Measurements from ENCODE around the gene PLAA. TPM values are rescaled to one million over a fixed set of nuclear protein-coding genes. Genes with fewer than 3 reads are reported as not detected.

PLAA gene
- total and polyA plus RNA-seq, 7 experiments from 2014 or later, result 17.6 to 33.6 (median 24.3) TPM

DNA sequence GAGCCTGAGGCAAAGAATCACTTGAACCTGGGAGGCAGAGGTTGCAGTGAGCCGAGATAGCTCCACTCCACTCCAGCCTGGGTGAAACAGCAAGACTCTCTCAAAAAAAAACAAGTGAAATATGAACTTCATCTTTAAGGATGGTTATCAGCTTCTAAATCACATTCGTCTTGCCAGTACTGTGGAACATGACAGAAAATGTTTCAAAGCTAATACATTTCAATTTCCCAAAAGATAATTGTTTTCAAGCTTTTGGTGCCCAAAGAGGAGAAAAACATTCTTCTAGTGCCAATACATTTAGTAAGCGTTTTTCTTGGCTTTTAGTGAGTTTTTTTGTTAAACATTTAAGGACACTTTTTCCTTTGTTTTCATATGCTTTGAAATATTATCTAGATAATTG lies 4.8 kb upstream of the PLAA start:
- Histone ChIP-seq H3K4me1 (ENCODE audit: control insufficient read depth in 2 of 2, insufficient read depth in 2 of 2, low read length in 2 of 2) (peaks cover 5 to 6% of the 10 kb centered on the region in 2 donors), H3K36me3 (ENCODE audit: control insufficient read depth in 2 of 3, insufficient read depth in 3 of 3, low read length in 3 of 3) (peaks cover 0 to 6% (median 0%) of the 10 kb centered on the region in 3 experiments)
- no peaks in the 10 kb centered on the region for H3K9me3 Mint-ChIP-seq

DNA sequence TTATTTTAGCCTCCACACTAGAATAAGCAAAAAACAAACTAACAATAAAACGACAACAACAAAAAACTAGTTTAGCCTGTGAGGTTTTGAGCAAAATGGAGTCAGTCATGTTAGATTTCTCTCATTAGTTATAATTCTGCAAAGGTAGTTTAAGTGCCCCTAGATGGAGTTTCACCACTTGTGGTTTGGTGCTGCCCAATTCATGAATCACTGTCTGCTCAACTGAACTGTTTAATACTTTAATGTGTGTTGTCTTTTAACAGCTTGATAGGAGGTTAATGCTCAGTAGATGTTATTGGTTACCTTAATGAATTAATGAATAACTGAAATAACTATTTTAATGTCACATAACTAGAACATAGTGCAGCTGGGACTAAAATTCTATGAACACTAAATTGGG lies 3.5 kb upstream of the PLAA start:
- H3K36me3 Mint-ChIP-seq, result no peaks in the 10 kb centered on the region
- ChIA-PET CTCF (interaction anchor here (0.6 to 0.7 kb wide), 2 partner anchors 10 to 59 kb away, joined by 3 read pairs; no protein-coding TSS in a partner anchor), POLR2A (no interaction called here)
- Histone ChIP-seq H3K36me3 (ENCODE audit: control insufficient read depth in 2 of 3, insufficient read depth in 3 of 3, low read length in 3 of 3) (peaks cover 0 to 8% (median 0%) of the 10 kb centered on the region in 3 experiments), H3K27ac (ENCODE audit: low read depth, low read length) (no peak overlapping the region), H3K4me3 (ENCODE audit: low read length) (no peak overlapping the region), H3K27me3 (ENCODE audit: control insufficient read depth in 2 of 2, insufficient read depth in 2 of 2, low read length in 2 of 2) (no peaks in the 10 kb centered on the region), H3K4me1 (ENCODE audit: control insufficient read depth in 2 of 2, insufficient read depth in 2 of 2, low read length in 2 of 2) (peaks cover 14 to 16% of the 10 kb centered on the region in 2 donors), H3K9me3 (ENCODE audit: control insufficient read depth in 2 of 3, low read length in 3 of 3) (no peaks in the 10 kb centered on the region)
- no peak overlapping the region for H3K4me3 Mint-ChIP-seq
- H3K4me1 Mint-ChIP-seq, result peaks cover 22 to 39% (median 29%) of the 10 kb centered on the region in 7 donors
- peaks cover 0 to 1% (median 0%) of the 10 kb centered on the region in 11 donors for H3K9me3 Mint-ChIP-seq
- H3K27me3 Mint-ChIP-seq, result peaks cover 0 to 11% (median 0%) of the 10 kb centered on the region in 5 donors
- H3K27ac Mint-ChIP-seq, result no peak overlapping the region
- intact Hi-C loops (cut with micrococcal nuclease), result loop anchor here in 1 of 2 donors (5.0 kb wide), 1 partner anchor 327 kb away; no protein-coding TSS in a partner anchor
- no peak for ATAC-seq
- DNase-seq, result no peak

More for the DNA sequence above, 4.8 kb upstream of the PLAA start:
- ATAC-seq (no peak), DNase-seq (no peak)
- ChIA-PET CTCF (no interaction called here), POLR2A (no interaction called here)
- peaks cover 15 to 43% (median 32%) of the 10 kb centered on the region in 7 donors for H3K4me1 Mint-ChIP-seq
- peaks cover 0 to 11% (median 0%) of the 10 kb centered on the region in 5 donors for H3K27me3 Mint-ChIP-seq
- no peak overlapping the region for H3K4me3 Mint-ChIP-seq
- H3K27ac Mint-ChIP-seq, result no peak overlapping the region
- H3K36me3 Mint-ChIP-seq, result no peaks in the 10 kb centered on the region
- H3K27me3 ChIP-seq (ENCODE audit: control insufficient read depth in 2 of 2, insufficient read depth in 2 of 2, low read length in 2 of 2), result no peaks in the 10 kb centered on the region
- H3K4me3 ChIP-seq (ENCODE audit: low read length), result no peak overlapping the region
- H3K9me3 ChIP-seq (ENCODE audit: control insufficient read depth in 2 of 3, low read length in 3 of 3), result no peaks in the 10 kb centered on the region
- no peak overlapping the region for H3K27ac ChIP-seq (ENCODE audit: low read depth, low read length)
- intact Hi-C loops (cut with micrococcal nuclease), result loop anchor here in 1 of 2 donors (5.0 kb wide), 1 partner anchor 326 kb away; no protein-coding TSS in a partner anchor

DNA sequence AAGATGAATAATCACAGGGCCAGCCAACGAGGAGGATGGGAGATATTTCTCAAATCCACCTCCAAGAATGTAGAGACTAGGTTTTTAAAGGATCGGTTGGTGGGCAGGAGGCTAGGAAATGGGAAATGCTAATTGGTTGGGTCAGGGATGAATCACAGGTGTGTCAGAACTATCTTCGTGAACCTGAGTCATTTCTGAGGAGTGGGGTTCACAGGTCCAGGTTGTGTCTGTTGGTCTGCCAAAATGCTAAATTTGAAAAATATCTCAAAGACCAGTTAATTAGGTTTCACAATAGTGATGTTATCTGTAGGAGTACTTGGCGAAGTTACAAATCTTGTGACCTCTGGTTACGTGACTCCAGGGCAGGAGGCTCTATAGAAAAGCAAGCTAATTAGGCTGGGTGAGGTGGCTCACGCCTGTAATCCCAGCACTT lies 2.6 kb upstream of the PLAA start:
- ChIA-PET CTCF (no interaction called here), POLR2A (interaction anchor here (0.7 kb wide), 1 partner anchor 58 kb away, joined by 3 read pairs; no protein-coding TSS in a partner anchor)
- intact Hi-C loops (cut with micrococcal nuclease), result loop anchor here in 1 of 2 donors (5.0 kb wide), 1 partner anchor 328 kb away; no protein-coding TSS in a partner anchor

DNA sequence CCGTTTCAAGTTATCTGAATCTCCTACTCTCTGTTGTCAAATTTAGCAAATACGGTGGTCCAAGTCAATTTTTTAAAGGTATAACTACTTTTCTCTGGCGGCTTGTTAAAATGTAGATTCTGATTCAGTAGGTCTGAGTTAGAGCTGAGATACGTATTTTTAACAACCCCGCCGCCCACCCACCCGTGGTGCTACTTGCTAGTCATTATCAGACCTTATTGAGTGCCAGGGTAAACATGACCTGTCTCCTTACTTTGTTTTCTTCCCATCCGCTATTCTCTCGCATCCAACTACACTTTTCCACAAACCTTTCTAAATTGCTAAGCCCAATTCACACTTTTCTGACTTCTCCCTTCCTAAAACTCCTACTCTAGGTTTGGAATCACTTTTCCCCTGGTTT lies 694 bp upstream of the PLAA start:
- Mint-ChIP-seq H3K27ac (peak overlapping the region; percentile 97 to 100 (median 99)), H3K27me3 (peaks cover 0 to 11% (median 0%) of the 10 kb centered on the region in 5 donors), H3K4me1 (peaks cover 29 to 48% (median 43%) of the 10 kb centered on the region in 7 donors), H3K9me3 (peaks cover 0 to 1% (median 0%) of the 10 kb centered on the region in 11 donors), H3K4me3 (peak overlapping the region; percentile 91 to 99 (median 95)), H3K36me3 (peaks cover 0 to 12% (median 7%) of the 10 kb centered on the region in 5 donors)
- Histone ChIP-seq H3K36me3 (ENCODE audit: control insufficient read depth in 2 of 3, insufficient read depth in 3 of 3, low read length in 3 of 3) (peaks cover 0 to 8% (median 0%) of the 10 kb centered on the region in 3 experiments), H3K9me3 (ENCODE audit: control insufficient read depth in 2 of 3, low read length in 3 of 3) (no peaks in the 10 kb centered on the region), H3K27me3 (ENCODE audit: control insufficient read depth in 2 of 2, insufficient read depth in 2 of 2, low read length in 2 of 2) (no peaks in the 10 kb centered on the region), H3K27ac (ENCODE audit: low read depth, low read length) (peak overlapping the region; percentile 99), H3K4me3 (ENCODE audit: low read length) (peak overlapping the region; percentile 100), H3K4me1 (ENCODE audit: control insufficient read depth in 2 of 2, insufficient read depth in 2 of 2, low read length in 2 of 2) (peaks cover 21 to 28% of the 10 kb centered on the region in 2 donors)
- DNase-seq (no peak), ATAC-seq (no peak)
- ChIA-PET POLR2A (interaction anchor here (0.9 to 2.1 kb wide), 5 partner anchors 8 to 76 kb away, joined by 3 to 20 read pairs (median 8); partner anchors contain the start of genes CAAP1 and IFT74), CTCF (interaction anchor here (0.5 kb wide), 1 partner anchor 84 kb away, joined by 3 read pairs; no protein-coding TSS in a partner anchor)
- intact Hi-C loops (cut with micrococcal nuclease), result loop anchor here (1.0 to 2.0 kb wide), 5 partner anchors 9 to 626 kb away; partner anchors contain the start of genes C9orf72 (in 2 of the 2), CAAP1 (in 2 of the 2), IFT74 (in 2 of the 2) and MOB3B (in 1 of the 2)

More for the DNA sequence above, 2.6 kb upstream of the PLAA start:
- Mint-ChIP-seq H3K9me3 (peaks cover 0 to 1% (median 0%) of the 10 kb centered on the region in 11 donors), H3K27ac (no peak overlapping the region), H3K27me3 (peaks cover 0 to 11% (median 0%) of the 10 kb centered on the region in 5 donors), H3K4me1 (peaks cover 19 to 37% (median 32%) of the 10 kb centered on the region in 7 donors), H3K4me3 (no peak overlapping the region), H3K36me3 (no peaks in the 10 kb centered on the region)
- DNase-seq (no peak), ATAC-seq (no peak)
- Histone ChIP-seq H3K27ac (ENCODE audit: low read depth, low read length) (no peak overlapping the region), H3K36me3 (ENCODE audit: control insufficient read depth in 2 of 3, insufficient read depth in 3 of 3, low read length in 3 of 3) (peaks cover 0 to 8% (median 0%) of the 10 kb centered on the region in 3 experiments), H3K27me3 (ENCODE audit: control insufficient read depth in 2 of 2, insufficient read depth in 2 of 2, low read length in 2 of 2) (no peaks in the 10 kb centered on the region), H3K4me1 (ENCODE audit: control insufficient read depth in 2 of 2, insufficient read depth in 2 of 2, low read length in 2 of 2) (peaks cover 20 to 21% of the 10 kb centered on the region in 2 donors), H3K4me3 (ENCODE audit: low read length) (no peak overlapping the region), H3K9me3 (ENCODE audit: control insufficient read depth in 2 of 3, low read length in 3 of 3) (no peaks in the 10 kb centered on the region)

DNA sequence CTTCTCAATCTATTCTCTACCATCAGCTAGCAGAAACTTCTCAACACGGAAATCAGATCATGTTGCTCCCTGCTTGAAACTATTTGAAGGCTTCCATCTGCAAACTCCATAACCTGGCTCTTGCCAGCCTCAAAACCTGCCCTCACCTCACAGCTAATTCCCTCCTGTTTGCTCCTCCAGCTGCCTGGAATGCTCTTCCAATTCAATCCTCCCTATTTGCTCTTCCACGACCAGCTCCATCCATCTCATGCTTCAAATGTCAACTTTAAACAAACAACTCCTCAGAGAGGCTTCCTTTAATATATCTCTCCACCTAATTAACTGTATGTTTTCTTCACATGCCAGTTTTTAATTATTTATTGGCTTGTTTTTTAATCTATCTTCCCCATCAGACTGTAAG lies 1.5 kb downstream of the PLAA start:
- ChIA-PET CTCF (interaction anchor here (0.6 kb wide), 1 partner anchor 10 kb away, joined by 3 read pairs; the partner anchor contains the start of gene IFT74), POLR2A (interaction anchor here (0.6 to 1.4 kb wide), 3 partner anchors 10 to 52 kb away, joined by 3 read pairs; partner anchors contain the start of gene IFT74)
- H3K27me3 Mint-ChIP-seq, result peaks cover 0 to 11% (median 0%) of the 10 kb centered on the region in 5 donors
- intact Hi-C loops (cut with micrococcal nuclease), result no loop called here
- no peak for DNase-seq
- H3K36me3 Mint-ChIP-seq, result peaks cover 0 to 17% (median 16%) of the 10 kb centered on the region in 5 donors
- H3K4me3 ChIP-seq (ENCODE audit: low read length), result peak overlapping the region; percentile 100
- peaks cover 44 to 69% (median 64%) of the 10 kb centered on the region in 7 donors for H3K4me1 Mint-ChIP-seq
- H3K9me3 ChIP-seq (ENCODE audit: control insufficient read depth in 2 of 3, low read length in 3 of 3), result no peaks in the 10 kb centered on the region
- no peak for ATAC-seq
- peak overlapping the region; percentile 97 to 100 (median 99) for H3K27ac Mint-ChIP-seq
- no peaks in the 10 kb centered on the region for H3K27me3 ChIP-seq (ENCODE audit: control insufficient read depth in 2 of 2, insufficient read depth in 2 of 2, low read length in 2 of 2)
- H3K4me3 Mint-ChIP-seq, result peak overlapping the region; percentile 91 to 99 (median 95)
- peaks cover 0 to 8% (median 0%) of the 10 kb centered on the region in 3 experiments for H3K36me3 ChIP-seq (ENCODE audit: control insufficient read depth in 2 of 3, insufficient read depth in 3 of 3, low read length in 3 of 3)
- peak overlapping the region; percentile 2 for H3K27ac ChIP-seq (ENCODE audit: low read depth, low read length)
- peaks cover 0 to 1% (median 0%) of the 10 kb centered on the region in 11 donors for H3K9me3 Mint-ChIP-seq
- H3K4me1 ChIP-seq (ENCODE audit: control insufficient read depth in 2 of 2, insufficient read depth in 2 of 2, low read length in 2 of 2), result peaks cover 32 to 36% of the 10 kb centered on the region in 2 donors

DNA sequence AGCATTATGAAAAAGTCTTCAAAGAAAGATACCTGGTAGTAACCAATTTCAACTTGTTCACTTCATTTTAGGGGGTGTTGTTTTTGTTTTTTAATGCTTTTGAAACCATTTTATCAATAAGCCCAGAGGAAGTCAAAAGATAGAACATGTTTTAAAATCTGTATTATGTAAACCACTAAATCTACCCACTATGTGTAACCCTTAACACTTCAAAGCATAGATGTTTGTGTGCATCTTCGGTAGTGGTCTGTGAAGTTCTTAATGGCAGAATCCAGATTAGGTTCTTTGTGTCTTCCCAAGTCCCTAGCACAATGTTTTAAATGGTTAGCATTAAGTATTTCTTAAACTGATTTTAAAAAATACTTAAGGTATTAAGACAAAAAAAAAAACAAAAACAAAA lies 6.3 kb downstream of the PLAA start:
- peaks cover 6 to 43% (median 30%) of the 10 kb centered on the region in 5 donors for H3K36me3 Mint-ChIP-seq
- CTCF ChIA-PET, result no interaction called here
- DNase-seq (no peak), ATAC-seq (peak; percentile 32)
- POLR2A ChIA-PET, result interaction anchor here (0.9 kb wide), 1 partner anchor 14 kb away, joined by 3 read pairs; no protein-coding TSS in a partner anchor
- Histone ChIP-seq H3K27me3 (ENCODE audit: control insufficient read depth in 2 of 2, insufficient read depth in 2 of 2, low read length in 2 of 2) (no peaks in the 10 kb centered on the region), H3K4me1 (ENCODE audit: control insufficient read depth in 2 of 2, insufficient read depth in 2 of 2, low read length in 2 of 2) (peaks cover 23 to 38% of the 10 kb centered on the region in 2 donors), H3K9me3 (ENCODE audit: control insufficient read depth in 2 of 3, low read length in 3 of 3) (no peaks in the 10 kb centered on the region), H3K4me3 (ENCODE audit: low read length) (no peak overlapping the region), H3K36me3 (ENCODE audit: control insufficient read depth in 2 of 3, insufficient read depth in 3 of 3, low read length in 3 of 3) (no peaks in the 10 kb centered on the region), H3K27ac (ENCODE audit: low read depth, low read length) (no peak overlapping the region)
- no peaks in the 10 kb centered on the region for H3K27me3 Mint-ChIP-seq
- H3K4me3 Mint-ChIP-seq, result peak overlapping the region in 8 of 10 donors; percentile 0 to 77 (median 40)
- intact Hi-C loops (cut with micrococcal nuclease), result loop anchor here in 1 of 2 donors (2.0 kb wide), 1 partner anchor 18 kb away; no protein-coding TSS in a partner anchor
- H3K27ac Mint-ChIP-seq, result peak overlapping the region in 7 of 9 donors; percentile 17 to 67 (median 35)
- H3K9me3 Mint-ChIP-seq, result peaks cover 0 to 14% (median 7%) of the 10 kb centered on the region in 11 donors
- peaks cover 64 to 94% (median 85%) of the 10 kb centered on the region in 7 donors for H3K4me1 Mint-ChIP-seq

All from naive thymus-derived CD4-positive, alpha-beta T cell (primary cell).